HG02588 (cell line): ENCODE measurements around the gene PTPRG.

Source experiments
- ATAC-seq: cut with Tn5 transposase; IDR thresholded peaks from one replicate; pipeline ENCODE4 v1.9.1; 2021; ENCODE audit warnings: mild to moderate bottlenecking, moderate library complexity; ENCODE audit not compliant: unreplicated experiment

The PTPRG gene

GRCh38 chr3:61944726-61945125, 383.4 kb downstream of the PTPRG start:
- ATAC-seq = no peak

DNA sequence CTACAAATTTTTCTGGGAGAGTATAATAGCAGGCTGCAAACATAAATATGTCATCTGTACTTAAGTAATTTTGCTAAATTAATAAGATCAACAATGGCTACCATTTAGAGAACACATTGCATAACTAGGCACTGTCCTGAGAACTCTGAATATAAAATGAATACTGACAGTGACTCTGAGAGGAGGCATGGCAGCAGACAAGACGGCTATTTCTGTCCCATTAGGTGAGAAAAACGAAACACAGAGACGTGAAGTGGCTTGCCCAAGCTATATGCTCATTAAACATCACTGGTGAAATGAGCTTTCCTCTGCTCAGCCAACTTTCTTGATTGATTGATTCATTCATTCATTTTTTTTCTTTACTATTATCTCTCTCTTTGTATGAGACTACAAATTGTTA, 384.3 kb downstream of the PTPRG start:
- ATAC-seq = no peak

DNA sequence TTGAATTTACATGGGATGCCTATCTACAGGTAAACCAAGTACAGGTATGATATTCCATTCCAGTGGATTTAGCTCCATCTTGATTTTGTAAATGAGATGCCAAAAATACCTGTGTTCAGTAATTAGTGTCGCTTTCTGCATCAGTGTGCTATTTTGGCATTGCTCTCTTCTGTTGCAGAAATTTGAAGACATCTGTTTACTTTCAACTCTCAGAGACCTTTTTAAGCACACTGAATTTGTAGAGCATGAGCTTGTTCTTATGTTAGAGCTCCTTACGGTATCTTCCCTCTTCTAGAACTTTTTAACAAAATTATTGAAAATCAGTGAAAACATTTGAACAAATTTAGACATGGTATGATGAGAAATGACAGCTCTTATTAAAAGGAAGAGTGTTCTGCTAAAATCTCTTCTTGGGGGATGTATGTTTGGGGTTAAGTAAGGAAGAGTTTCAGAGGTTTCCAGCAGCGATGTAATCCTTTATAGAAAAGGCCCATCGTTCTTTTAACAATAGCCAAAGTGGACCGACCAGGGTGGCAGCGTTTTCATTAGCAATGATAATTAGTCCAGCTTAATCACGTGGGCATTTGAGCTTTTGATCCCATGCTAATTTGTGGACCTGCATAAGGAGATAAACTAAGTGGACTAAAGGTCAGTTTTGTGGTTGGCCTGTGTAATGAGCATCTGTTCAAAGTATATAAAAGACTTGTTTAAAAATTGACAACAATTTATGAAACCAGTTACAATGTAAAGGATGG, 385.4 kb downstream of the PTPRG start:
- ATAC-seq = no peak

GRCh38 chr3:61947456-61947855, 386.1 kb downstream of the PTPRG start:
- ATAC-seq = no peak

DNA sequence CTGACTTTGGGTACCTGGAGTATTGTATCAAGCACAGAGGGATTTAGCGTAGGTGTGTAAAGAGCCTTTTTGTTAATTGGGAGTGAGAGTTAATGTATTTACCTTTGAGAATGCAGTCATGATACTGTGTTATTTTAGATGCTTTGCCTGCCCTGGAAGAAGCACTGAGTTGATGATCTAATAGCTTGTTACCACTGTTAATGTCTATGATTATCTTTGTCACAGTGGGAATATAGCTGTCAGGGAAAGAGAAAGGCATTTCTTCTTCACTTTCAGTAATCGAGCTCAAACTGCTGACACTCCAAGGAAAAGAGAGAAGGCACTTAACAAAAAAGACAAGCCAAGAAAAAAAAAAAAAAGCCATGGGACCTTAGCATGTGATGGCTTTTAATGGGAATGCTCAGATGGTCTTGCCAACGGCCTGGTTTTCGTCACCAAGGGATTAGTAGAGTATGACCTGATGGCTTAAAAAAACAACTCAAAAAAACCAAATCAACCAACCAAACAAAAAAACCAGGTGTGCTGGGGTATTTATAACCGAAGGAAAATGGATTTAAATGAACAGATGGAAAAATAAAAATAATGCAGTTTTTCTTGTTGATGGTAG, 387.4 kb downstream of the PTPRG start:
- ATAC-seq = no peak

DNA sequence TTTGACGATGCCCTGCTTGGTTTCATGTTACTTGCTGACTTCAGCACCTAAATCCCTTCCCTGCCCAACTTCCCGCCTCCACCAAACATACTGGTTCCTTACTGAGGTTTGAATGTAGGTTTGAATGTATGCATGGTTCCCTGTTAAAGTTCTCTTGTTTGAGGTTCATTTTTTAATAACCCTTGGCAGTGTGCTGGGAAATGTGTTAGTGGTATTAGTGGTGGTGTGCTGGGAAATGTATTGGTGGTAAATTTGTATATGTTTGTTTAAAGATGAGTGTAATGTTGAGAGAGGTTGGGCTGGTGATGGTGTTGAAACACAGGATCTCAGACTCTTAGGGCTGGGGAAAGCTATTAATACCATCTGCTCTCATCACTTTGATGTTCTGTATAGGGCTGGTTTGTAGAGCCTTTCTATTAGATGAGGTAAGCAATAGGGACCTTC, 392.7 kb downstream of the PTPRG start:
- ATAC-seq = no peak

- no peak for ATAC-seq
Measured at GRCh38 chr3:61955483-61955882, 394.1 kb downstream of the PTPRG start.

DNA sequence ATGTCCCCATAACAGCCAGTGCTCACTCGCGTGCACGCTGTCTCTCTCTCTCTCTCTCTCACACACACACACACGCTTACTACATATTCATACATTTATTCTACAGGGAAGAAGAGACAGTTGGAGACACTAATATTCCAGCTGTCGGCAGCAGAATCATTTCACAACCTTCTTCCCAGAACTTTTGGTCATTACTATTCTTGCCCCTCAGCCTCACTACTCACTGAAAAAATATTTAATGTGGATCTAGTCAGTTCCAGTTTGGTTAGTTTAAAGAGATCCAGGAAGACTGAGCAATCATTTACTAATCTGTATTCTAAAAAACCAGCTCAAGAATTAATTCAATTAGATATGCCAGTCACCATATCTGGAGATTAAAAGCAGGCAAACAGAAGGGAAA, 394.9 kb downstream of the PTPRG start:
- ATAC-seq = no peak

DNA sequence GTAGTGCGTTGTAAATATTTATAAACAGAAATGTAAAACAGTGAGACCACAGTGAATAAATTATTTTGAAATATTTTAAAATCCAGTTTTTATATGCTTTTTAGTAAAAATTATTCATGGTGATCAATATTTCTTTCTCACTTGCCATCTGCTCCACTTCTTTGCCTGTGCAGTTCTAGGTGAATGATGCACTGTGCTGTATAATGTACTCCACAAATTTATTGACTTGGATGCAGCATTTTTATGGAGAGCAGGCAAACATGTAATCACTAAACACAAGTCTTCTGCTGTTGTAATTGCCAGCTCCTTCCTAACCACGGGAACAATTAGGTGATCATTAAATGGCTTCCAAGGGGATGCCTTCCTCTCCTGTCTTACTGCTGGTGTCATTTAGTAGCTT, 395.9 kb downstream of the PTPRG start:
- no peak for ATAC-seq

DNA sequence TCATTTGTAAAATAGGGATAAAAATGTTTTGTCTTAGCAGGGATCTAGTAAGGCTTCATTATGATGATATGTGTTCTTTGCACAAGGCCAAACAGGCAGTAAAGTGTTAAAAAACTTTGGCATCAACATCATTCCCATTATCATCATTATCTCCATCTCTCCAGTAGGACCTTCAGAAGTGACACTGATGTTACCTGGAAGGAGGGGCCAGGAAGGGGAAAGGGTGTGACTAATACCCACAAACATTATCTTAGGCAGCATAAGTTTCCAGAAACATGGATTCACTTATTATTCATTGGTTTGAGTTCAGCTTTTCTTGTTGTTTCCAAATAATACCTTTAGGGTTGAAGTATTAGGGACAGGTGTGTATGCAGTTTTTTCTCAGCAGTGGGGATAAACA, 399.6 kb downstream of the PTPRG start:
- no peak for ATAC-seq

DNA sequence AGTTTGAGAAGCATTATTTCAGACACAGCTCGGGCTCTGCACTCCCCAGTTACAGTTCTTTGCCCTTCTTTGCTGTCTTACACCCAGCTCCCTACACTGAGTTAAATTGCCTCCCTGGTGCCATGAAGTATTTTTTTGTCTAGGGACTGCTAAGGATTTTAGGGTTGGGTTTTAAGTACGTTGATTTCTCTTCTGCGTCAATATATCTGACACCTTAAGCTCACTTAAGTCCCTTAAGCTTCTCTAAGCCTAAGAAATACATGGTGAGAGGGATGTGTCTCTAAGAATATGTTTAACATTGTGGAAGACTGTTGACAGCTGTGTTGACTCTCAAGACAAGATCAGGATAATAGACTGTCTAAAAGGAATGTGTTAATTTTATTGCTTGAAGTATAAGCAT, 400.5 kb downstream of the PTPRG start:
- ATAC-seq = no peak

DNA sequence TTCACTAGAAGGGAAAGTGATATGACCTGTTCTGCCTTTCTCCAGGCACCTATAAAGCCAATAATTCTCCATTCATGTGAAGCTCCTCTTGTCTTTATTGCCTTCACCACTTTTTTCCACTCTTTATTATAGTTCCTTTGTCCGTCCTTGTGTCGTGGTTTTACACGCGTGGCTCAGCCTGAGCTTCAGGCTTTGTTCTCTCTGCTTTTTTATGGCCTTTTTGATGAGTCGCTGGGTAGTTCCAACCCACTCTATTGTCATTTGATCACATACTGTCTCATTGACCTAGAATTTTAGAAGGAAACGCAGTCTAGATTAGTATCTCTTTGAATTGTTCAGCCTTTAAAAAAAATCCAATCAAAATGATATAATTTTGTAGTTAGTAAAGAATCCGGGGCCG, 403.2 kb downstream of the PTPRG start:
- no peak for ATAC-seq

DNA sequence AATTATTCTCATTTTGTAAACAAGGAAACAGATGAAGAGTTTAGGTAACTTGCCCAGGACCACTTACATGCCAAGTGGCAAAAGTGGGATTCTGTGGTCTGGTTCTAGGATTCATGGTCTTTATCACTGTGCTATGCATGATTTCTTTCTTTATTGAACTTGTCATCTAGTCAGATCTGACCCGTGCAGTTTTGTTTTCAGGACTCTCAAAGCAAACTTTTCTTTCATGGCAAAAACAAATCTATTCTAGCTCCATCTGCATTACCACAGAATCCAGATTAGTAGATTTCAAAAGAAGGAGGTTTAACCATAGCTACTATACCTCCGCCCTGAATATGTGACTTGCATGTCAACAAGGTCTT, 404.4 kb downstream of the PTPRG start:
- ATAC-seq = no peak

DNA sequence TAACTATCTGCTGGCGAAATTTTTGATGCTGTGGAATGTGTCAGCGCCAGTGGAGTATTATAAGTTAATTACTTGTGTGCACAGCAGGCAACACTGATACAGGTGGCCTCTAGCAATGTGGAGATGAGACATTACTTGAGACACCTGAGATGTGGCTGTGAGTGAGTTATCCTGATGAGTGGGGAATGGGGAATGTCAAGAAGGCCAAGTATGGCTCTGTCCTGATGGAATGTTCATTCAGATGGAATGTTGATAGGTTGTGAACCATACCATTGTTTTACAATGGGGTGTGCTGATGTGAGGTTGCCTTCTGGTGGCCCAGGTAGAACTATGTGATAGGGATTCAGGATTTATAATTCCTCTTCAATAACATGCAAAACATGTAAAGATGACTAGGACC, 404.8 kb downstream of the PTPRG start:
- ATAC-seq = no peak

- ATAC-seq = no peak
Measured at GRCh38 chr3:61967019-61967418, 405.6 kb downstream of the PTPRG start.

DNA sequence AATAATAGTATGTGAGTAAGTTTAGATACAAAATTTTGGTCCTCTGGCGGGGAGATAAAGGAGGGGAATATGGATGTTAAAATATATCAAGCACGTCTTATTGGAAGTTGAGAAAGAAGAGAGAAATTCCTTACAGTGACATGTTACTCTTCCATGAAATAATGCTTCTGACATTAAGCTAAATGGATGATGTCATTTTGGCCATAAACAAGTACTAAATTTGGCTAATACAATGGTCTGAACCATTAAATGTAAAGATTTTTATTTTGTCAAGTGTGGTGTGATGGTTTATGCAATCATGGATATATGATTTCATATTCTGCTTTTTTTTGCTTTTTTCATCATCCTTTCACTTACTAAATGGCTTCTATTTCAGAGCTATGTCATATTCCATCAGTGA, 406.6 kb downstream of the PTPRG start:
- no peak for ATAC-seq

DNA sequence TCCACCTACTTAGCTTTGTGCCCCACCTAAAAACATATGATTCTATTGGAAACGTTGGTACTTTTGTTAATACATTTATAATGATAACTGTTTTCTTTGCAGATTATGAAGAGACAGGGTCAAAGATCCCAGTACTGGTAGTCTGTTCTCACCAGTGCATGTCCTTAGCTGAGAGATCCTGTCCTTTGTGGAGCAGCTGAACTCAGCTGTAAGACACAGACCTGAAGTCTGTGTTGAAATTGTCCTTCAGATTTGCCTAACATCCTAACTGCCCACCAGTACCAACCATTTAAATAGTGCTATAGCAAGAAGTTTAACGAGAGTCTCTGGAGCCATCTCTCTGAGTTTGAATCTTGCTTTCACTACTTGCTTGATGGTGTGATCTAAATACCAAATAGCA, 413.3 kb downstream of the PTPRG start:
- ATAC-seq = no peak

GRCh38 chr3:61975199-61975598, 413.8 kb downstream of the PTPRG start:
- no peak for ATAC-seq

GRCh38 chr3:61975936-61976335, 414.6 kb downstream of the PTPRG start:
- no peak for ATAC-seq

DNA sequence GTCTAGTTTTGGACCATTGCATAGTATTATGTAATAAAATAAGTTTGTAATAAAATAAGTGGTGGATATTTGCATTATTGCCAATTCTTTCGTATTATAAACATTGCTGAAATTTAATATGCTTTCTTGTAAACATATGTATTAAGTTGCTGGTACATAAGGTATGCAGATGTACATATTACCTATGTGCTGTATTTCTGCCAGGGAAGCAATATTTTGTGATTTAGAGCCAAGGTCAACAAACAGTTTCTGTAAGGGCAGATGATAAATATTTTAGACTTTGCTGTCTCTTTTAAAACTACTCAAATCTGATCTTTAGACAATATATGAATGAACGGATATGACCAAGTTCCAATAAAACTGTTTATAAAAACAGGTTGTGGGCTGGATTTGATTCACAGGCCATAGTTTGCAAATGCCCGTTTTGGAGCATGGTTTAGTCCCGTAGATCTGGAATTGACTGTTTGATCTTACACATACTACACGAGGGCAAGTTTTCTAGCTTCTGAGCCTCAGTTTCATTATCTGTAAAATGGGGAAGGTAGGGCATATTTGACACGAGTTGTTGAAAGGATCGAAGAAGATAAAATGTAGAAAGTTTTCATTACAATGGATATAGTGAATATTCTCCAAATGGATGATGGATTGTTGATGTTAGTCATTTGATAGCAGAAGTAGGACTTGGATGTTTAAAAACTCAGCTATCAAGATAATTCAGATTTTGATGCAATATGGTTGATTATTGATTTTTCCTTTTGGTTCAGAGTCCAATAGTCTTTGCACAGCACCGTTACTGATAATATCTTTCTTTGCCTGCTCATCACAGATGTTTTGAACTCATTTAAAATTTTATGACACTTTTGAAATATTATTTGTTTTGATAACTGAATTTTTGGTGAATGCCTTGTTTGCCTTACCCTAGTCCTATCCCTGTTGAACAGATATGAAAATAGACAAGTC, 417.4 kb downstream of the PTPRG start:
- no peak for ATAC-seq

- no peak for ATAC-seq
Measured at GRCh38 chr3:61979638-61980037, 418.3 kb downstream of the PTPRG start.

DNA sequence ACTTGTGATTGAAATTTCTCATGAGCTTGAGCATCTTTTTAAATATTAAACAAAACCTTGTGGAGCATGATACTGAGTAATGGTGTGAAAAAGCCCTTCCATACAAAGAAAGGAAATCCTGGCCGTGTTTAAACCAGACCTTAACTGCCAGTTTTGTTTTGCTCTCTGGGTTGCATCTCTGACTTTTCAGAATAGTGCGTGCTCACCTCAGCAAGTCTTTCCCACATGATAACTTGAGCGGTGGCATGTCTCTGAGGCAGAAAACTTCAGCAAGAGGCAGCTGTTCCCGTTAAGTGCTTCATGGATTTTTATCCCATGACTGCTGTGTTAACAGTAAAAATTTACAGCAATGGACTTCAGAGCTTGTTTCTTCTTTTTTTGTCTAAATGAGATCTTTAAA, 418.7 kb downstream of the PTPRG start:
- ATAC-seq = no peak
